ENCODE measurements around the gene TTLL11.

The TTLL11 gene

DNA sequence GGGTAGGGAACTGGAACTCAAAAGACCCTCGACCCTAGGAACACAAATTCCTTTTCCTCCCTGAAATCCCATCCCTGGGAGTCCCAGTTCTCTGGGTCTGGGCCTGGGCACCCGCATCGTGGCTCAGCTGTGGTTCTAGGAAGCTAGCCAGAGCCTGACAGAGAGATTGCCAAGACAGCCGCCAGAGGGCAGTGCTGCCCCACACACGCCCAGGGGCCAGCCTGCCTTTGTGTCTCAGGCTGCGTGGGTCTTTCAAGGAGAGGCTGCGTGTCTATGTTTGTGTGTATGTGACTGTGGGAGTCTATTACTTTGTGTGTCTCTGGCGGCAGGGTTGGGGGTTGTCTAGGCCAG is 32.0 kb upstream of the TTLL11 start:
- peak; percentile 15 for DNase-seq (ENCODE audit: low read depth)
- TF ChIP-seq, protein P1, sequence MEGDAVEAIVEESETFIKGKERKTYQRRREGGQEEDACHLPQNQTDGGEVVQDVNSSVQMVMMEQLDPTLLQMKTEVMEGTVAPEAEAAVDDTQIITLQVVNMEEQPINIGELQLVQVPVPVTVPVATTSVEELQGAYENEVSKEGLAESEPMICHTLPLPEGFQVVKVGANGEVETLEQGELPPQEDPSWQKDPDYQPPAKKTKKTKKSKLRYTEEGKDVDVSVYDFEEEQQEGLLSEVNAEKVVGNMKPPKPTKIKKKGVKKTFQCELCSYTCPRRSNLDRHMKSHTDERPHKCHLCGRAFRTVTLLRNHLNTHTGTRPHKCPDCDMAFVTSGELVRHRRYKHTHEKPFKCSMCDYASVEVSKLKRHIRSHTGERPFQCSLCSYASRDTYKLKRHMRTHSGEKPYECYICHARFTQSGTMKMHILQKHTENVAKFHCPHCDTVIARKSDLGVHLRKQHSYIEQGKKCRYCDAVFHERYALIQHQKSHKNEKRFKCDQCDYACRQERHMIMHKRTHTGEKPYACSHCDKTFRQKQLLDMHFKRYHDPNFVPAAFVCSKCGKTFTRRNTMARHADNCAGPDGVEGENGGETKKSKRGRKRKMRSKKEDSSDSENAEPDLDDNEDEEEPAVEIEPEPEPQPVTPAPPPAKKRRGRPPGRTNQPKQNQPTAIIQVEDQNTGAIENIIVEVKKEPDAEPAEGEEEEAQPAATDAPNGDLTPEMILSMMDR (IDR thresholded peaks at IDR 0.05; ENCODE audit: low read depth, low read length, missing control alignments): peak; percentile 92
- H3K4me3 ChIP-seq (ENCODE audit: low read depth, low read length): no peak overlapping the region

DNA sequence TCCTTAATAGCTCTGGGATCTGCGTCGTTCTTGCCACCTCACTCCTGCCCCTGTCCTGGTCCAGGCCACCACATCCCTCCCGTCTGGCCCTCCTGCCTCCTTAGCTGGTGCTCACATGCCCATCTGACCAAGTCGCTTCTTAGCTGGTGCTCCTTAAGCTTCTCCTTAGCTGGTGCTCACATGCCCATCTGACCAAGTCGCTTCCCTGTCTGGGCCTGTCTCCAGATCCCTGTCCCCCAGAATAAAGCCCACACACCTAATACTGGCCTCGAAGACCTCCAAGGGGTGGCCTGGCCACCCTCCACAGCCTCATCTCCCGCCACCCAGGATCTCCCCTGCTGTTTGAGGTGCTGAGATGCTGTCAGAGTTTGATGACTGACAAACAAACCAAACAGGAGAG is 31.4 kb upstream of the TTLL11 start:
- TF ChIP-seq, protein P1 (IDR thresholded peaks at IDR 0.05; ENCODE audit: low read depth, low read length, missing control alignments): no peak
- DNase-seq (ENCODE audit: low read depth): no peak

DNA sequence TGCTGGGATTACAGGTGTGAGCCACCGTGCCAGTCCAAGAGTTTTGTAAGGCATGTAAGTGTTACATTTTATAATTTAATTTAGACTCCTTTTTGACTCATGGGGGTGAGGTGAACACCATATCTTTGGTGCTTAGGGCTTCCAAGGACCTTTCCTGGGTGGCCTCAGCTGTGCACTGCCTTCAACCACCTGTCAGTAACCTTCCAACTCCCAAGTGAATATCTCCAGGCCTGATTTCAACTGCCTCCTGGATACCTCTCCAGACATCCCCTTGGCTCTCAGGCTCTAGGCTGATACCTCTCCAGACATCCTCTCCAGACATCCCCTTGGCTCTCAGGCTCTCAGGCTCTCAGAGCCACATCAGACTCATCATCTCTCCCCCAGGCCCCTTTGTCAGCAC is 30.9 kb upstream of the TTLL11 start:
- TF ChIP-seq, protein P1 (IDR thresholded peaks at IDR 0.05; ENCODE audit: low read depth, low read length, missing control alignments): no peak
- no peak for DNase-seq (ENCODE audit: low read depth)
- no peak overlapping the region for H3K4me3 ChIP-seq (ENCODE audit: low read depth, low read length)

More for the DNA sequence above, 31.4 kb upstream of the TTLL11 start:
- no peak overlapping the region for H3K4me3 ChIP-seq (ENCODE audit: low read depth, low read length)

DNA sequence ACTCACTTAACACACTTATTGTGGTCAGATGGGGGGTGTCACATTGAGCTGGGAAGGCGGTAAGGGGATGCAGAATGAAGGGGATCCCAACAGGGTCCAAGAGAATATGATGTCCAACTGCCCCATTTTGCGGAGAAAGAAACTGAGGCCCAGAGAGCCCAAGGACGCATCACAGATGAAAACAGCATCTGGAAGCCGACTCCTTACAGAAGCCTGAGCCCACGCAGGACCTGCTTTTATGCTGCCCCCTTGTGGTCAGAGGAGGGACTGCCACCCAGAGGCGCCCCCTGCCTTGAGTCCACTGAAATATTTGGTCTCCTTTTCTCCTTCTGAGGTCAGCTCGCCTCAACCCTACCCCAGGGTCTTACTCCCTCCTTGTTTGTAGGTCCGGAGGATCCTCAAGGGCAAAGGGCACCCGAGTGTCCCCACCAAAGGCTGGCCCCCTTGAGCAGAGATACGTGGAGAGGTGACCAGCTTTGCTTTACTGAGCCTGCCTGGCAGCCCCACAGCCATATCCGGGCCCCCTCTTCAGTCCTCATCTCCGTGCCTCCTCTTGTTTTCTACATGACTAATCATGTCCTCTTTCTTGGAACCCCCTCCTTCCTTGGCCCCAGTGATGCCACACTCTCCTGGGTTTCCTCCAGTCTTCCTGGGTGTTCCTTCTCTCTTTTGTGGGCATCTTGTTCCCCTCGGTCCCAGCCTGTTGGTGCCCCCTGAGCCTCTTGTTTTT is 30.0 kb upstream of the TTLL11 start:
- DNase-seq (ENCODE audit: low read depth): no peak
- H3K4me3 ChIP-seq (ENCODE audit: low read depth, low read length): no peak overlapping the region
- TF ChIP-seq, protein P1 (IDR thresholded peaks at IDR 0.05; ENCODE audit: low read depth, low read length, missing control alignments): peak; percentile 98

DNA sequence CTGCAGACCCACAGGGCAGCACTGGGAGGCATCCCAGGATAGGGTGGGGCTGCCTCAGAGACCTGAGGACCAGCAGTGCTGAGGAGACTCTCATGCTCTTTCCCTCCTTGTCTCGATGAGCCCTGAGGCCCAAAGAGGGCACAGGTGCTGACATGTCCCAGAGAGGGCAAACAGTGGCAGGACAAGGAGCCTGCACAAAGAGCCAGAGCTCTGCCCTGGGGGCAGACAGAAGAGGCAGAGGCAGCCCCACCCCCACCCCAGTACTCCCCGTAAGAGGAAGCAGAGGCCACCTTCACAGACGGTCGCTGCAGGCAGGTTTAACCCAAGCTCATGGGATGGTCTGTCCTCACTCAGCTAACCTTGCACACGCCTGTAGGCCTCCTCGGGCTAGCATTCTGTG is 29.4 kb upstream of the TTLL11 start:
- no peak for DNase-seq (ENCODE audit: low read depth)
- H3K4me3 ChIP-seq (ENCODE audit: low read depth, low read length): no peak overlapping the region
- TF ChIP-seq, protein P1 (IDR thresholded peaks at IDR 0.05; ENCODE audit: low read depth, low read length, missing control alignments): no peak

DNA sequence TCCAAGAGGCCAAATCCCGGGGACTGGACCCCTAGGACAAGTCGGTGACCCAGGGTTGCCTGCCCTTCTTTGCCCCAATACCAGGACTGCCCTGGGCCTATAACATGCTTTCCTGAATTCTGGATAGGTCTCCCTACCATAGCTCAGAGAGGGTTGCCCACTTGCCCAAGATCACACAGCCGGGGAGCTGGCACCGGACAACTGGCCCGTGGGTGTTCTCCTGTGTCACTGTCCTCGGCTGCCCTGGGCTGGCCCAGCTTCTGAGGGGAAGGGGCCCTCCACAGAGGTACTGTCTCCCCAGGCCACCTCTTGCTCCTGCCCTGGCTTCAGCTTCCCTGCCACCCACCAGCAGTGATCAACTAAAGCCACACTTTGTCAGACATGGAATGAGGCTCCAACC is 28.8 kb upstream of the TTLL11 start:
- H3K4me3 ChIP-seq (ENCODE audit: low read depth, low read length): no peak overlapping the region
- TF ChIP-seq, protein P1 (IDR thresholded peaks at IDR 0.05; ENCODE audit: low read depth, low read length, missing control alignments): no peak
- DNase-seq (ENCODE audit: low read depth): no peak

DNA sequence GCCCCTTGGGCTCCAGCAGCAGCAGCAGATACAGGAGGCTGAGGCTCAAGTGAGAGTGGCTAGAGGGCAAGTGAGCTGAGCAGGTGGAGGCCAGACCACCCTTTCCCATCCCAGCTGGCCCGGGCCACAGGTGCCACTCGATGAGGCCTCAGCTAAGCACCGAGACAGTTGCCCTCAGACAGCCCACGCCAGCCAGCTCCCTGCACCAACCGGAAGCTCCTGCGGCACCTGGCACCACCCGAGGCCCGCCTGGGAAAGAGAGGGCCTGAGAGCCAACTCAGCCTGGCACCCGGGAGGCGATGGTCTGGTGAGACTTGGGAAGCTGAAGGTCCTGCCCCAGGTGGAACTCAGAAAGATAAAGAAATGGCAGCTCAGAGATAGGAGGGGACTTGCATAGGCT is 28.3 kb upstream of the TTLL11 start:
- no peak for DNase-seq (ENCODE audit: low read depth)
- no peak overlapping the region for H3K4me3 ChIP-seq (ENCODE audit: low read depth, low read length)
- TF ChIP-seq, protein P1 (IDR thresholded peaks at IDR 0.05; ENCODE audit: low read depth, low read length, missing control alignments): no peak

All from GM12864 (cell line).